ENCODE results near the gene ACVRL1. TPM values are rescaled to one million over a fixed set of nuclear protein-coding genes. Genes with fewer than 3 reads are reported as not detected.

Gene ACVRL1
- polyA plus RNA-seq, 5 donors, result 74.1 to 106 (median 78.8) TPM

- no peak for DNase-seq
These were observed 53.2 kb downstream of the ACVRL1 start for GRCh38 chr12:51960488-51960887.

GRCh38 chr12:51960890-51961289 lies 53.6 kb downstream of the ACVRL1 start:
- DNase-seq, result no peak

- DNase-seq, result no peak
These were observed 54.5 kb downstream of the ACVRL1 start for GRCh38 chr12:51961834-51962233.

GRCh38 chr12:51962737-51963136 lies 55.4 kb downstream of the ACVRL1 start:
- no peak for DNase-seq

- no peak for DNase-seq
These were observed 56.2 kb downstream of the ACVRL1 start for GRCh38 chr12:51963477-51963876.

- no peak for DNase-seq
These were observed 62.3 kb downstream of the ACVRL1 start for GRCh38 chr12:51969643-51970042.

- DNase-seq, result no peak
These were observed 63.8 kb downstream of the ACVRL1 start for GRCh38 chr12:51970904-51971646.

- no peak for DNase-seq
These were observed 64.5 kb downstream of the ACVRL1 start for GRCh38 chr12:51971679-51972421.

- no peak for DNase-seq
These were observed 65.1 kb downstream of the ACVRL1 start for GRCh38 chr12:51972422-51972812.

GRCh38 chr12:51972849-51973273 lies 65.6 kb downstream of the ACVRL1 start:
- no peak for DNase-seq

Other genes with a start within 250 kb of the ACVRL1 start
- gene FIGNL2, start 58.8 kb upstream of the ACVRL1 start, polyA plus RNA-seq (ENCODE audit: insufficient read depth in 1 of 5, insufficient read length in 5 of 5, low replicate concordance in 1 of 5), result 1 to 10 TPM; 1.2 to 2.6 (median 1.8) TPM
- under 1 TPM in 1 of 5 donors, not detected in 4; 0.05 TPM for gene ANKRD33, start 19.4 kb upstream of the ACVRL1 start, polyA plus RNA-seq (ENCODE audit: insufficient read depth in 1 of 5, insufficient read length in 5 of 5, low replicate concordance in 1 of 5)
- gene ACVR1B, start 44.2 kb downstream of the ACVRL1 start, polyA plus RNA-seq (ENCODE audit: insufficient read depth in 1 of 5, insufficient read length in 5 of 5, low replicate concordance in 1 of 5), result 10 to 100 TPM; 14.1 to 16.3 (median 15.1) TPM
- 10 to 100 TPM; 30.2 to 41.9 (median 36.1) TPM for gene TAMALIN, start 99.4 kb downstream of the ACVRL1 start, polyA plus RNA-seq (ENCODE audit: insufficient read depth in 1 of 5, insufficient read length in 5 of 5, low replicate concordance in 1 of 5)
- 100 to 1,000 TPM in 2 of 5 donors, 10 to 100 TPM in 3; 16.6 to 160 (median 69.9) TPM for gene NR4A1, start 143.9 kb downstream of the ACVRL1 start, polyA plus RNA-seq (ENCODE audit: insufficient read depth in 1 of 5, insufficient read length in 5 of 5, low replicate concordance in 1 of 5)
- 10 to 100 TPM; 20.1 to 28.3 (median 21.9) TPM for gene ATG101, start 162.5 kb downstream of the ACVRL1 start, polyA plus RNA-seq (ENCODE audit: insufficient read depth in 1 of 5, insufficient read length in 5 of 5, low replicate concordance in 1 of 5)
- gene SMIM41, start 172.2 kb downstream of the ACVRL1 start, polyA plus RNA-seq (ENCODE audit: insufficient read depth in 1 of 5, insufficient read length in 5 of 5, low replicate concordance in 1 of 5), result 1 to 10 TPM; 2.2 to 8.0 (median 3.4) TPM

Measured in right lung (tissue), 5 donors.